ENCODE results near the gene CUZD1.

Gene CUZD1

DNA sequence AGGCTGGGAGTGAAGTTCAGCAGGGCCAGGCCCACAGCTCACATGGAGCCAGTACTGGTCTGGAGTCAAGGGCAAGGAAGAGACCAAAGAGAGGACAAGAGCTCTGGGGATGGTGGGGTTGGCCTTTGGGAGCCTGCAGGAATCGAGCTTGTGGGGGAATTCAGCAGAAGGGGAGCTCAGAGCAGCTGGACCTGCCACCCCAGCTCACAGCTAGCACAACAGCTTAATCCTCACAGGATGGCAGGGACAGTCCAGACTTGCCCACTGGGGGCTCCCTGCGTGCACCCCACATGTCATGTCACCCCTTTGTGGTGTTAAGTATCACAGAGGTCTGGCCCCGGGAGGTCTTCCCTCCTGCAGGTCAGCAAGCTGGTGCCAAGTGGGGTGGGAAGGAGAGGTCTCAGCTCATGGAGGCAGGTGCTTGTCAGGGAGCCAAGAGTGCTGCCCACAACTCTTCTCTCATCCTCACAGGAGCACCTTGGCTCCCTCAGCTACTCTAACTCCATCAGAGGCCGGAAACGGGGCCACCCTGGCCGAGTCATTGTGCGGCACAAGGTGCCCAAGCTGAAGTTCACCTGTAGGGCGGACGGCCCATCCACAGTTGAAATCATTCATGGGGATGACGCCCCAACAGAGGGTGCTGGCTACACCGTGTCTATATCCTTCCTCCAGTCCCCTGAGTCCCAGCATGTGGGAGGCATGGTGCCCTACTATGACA, 22.5 kb downstream of the CUZD1 start:
- no peak overlapping the region for H3K27ac ChIP-seq
- no peak for DNase-seq (ENCODE audit: low read depth, low spot score)

GRCh38 chr10:122821808-122822207, 23.8 kb downstream of the CUZD1 start:
- no peak for DNase-seq (ENCODE audit: low read depth, low spot score)
- no peak overlapping the region for H3K27ac ChIP-seq

DNA sequence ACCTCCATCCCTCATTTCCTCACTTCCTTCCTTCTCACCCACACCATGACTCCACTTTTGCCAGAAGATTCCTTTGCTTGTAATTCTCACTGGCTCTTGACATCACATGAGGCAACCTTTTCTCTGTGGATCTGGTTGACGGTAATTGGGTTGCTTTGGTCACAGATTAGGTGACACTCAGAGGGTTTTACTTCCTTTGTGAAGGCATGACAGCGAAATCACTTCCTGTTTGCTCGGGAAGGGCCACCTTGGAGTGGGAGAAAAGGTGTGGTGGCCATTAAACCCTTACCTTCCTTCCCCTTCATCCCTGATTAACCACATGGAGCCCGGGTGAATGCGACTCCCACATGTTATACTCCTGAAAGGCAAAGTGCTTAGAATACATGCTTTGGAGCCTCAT, 30.2 kb downstream of the CUZD1 start:
- H3K27ac ChIP-seq = no peak overlapping the region
- DNase-seq (ENCODE audit: low read depth, low spot score) = no peak

DNA sequence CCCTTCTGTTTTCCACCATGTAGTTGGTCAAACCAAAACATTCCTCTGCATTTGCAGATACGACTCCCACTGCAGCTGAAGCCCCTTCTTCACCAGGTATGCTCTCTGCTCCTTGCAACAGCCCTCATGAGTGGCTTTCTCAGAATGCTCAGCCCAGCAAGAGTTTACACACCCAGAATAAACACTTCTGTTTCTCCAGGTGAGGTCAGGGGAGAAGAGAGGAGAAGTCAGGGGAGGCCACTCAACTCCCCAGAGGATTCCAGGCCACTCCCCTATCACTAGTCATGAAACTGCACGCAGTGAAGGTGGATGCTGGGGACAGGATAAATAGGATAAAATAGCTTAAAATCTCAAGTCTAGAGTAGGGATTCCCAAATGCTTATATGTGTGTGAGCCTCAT, 31.2 kb downstream of the CUZD1 start:
- no peak for DNase-seq (ENCODE audit: low read depth, low spot score)
- H3K27ac ChIP-seq = no peak overlapping the region

DNA sequence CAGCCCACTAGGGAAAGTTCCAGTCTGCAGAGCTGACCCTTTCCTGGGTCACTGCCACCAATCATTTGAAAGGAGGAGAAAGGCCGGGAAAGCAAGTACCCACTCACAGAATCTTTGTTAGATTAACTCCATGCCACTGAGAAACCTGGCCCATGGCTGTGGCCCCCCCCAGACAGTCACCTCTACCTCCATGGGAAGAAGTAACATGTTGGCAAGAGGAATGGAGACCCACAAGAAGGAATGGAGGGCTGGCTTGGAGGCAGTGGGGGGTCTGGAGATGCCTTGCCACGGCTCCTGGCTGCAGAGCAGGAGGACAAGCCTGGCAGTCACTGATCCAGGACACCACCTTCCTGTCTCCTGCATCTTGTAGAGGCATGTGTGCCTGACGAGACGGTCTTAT, 32.9 kb downstream of the CUZD1 start:
- H3K27ac ChIP-seq = no peak overlapping the region
- DNase-seq (ENCODE audit: low read depth, low spot score) = no peak

DNA sequence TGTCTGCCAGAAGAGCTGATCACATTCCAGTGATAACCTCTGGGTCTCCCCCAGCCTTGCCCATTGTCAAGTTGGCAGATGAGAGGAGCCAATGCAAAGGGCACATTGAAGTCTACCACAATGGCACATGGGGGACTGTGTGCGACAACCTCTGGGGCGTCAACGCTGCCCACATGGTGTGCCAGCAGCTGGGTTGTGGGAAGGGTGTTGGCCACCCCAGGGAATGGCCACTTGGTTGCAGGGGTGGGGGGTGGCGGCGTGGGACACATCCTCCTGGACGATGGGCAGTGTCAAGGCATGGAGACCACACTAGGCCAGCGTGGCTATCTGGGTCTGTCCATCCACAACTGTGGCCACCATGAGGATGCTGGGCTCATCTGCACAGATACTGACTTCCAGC, 43.4 kb downstream of the CUZD1 start:
- no peak for DNase-seq (ENCODE audit: low read depth, low spot score)
- no peak overlapping the region for H3K27ac ChIP-seq

DNA sequence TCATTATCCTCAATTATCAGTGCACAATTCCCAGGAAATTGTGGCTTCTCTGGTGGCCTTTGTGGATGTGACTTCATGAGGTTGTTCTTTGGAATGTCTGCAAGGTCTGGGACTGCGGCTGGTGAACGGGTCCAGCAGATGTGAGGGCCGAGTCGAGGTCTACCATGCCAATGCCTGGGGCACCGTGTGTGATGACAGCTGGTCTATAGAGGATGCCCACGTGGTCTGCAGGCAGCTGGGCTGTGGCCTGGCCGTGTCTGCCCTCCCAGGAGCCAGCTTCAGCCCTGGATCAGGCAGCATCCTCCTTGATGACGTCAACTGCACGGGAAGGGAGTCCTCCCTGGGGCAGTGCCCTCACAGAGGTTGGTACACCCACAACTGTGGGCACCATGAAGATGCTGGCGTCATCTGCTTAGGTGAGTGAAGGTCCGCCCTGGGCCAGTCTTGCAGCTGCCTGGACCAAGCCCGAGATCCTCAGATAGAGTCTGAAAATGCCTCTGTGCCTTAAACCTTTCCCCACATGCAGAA, 46.9 kb downstream of the CUZD1 start:
- H3K27ac ChIP-seq = no peak overlapping the region
- DNase-seq (ENCODE audit: low read depth, low spot score) = no peak

GRCh38 chr10:122796796-122797195, 48.9 kb downstream of the CUZD1 start:
- H3K27ac ChIP-seq = no peak overlapping the region
- DNase-seq (ENCODE audit: low read depth, low spot score) = no peak

DNA sequence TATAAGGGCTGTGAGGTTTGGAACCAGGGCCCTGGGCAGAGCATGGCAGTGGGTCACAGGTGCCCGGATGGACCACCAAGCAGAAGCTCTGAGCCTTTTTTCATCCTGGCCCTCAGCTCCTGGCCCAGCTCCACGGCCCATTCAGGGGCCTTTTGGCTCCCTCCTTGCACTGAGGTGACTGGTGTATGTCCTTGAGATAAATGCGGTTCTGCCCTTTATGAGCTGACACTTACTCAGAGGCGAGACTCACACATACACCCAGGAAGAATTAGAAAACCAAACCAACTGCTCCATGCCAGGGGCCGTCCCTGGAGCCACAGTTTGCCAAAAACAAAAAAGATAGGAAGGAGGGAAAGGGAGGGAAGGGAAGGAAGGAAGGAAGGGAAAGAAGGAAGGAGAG, 49.7 kb downstream of the CUZD1 start:
- DNase-seq (ENCODE audit: low read depth, low spot score) = no peak
- no peak overlapping the region for H3K27ac ChIP-seq

GRCh38 chr10:122786269-122786668, 59.4 kb downstream of the CUZD1 start:
- no peak overlapping the region for H3K27ac ChIP-seq
- no peak for DNase-seq (ENCODE audit: low read depth, low spot score)

DNA sequence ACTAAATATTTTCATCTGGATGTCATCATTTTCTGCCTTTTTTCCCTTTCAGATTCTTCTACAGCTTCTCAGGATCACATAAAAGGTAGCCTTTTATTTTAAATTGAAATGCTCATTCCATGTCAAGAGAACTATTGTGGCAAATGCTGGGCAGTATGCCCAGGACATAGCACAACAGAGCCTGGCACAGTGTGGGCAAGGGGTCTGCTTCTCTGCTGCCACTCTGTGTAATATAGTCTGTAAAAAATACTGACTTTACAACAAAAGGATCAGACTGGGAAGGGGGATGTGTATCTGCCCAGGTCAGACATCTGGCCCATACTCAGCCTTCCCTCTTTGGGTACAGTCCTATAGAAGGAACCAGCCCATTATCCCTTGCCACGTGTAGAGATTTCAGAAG, 62.7 kb downstream of the CUZD1 start:
- no peak for DNase-seq (ENCODE audit: low read depth, low spot score)
- no peak overlapping the region for H3K27ac ChIP-seq

Measured in epithelial cell of prostate (primary cell).